ENCODE data around the gene CHCHD3. TPM values are rescaled to one million over a fixed set of nuclear protein-coding genes. Genes with fewer than 3 reads are reported as not detected.

Gene CHCHD3
- total RNA-seq, 1 donor from 2014 or later: 142 TPM

- no peaks in the 10 kb centered on the region for H3K36me3 ChIP-seq
- TF ChIP-seq EZH2phosphoT487 (IDR thresholded peaks at IDR 0.05): no peak
- no peak for TF ChIP-seq CTCF (IDR thresholded peaks at IDR 0.05)
- TF ChIP-seq EZH2 (IDR thresholded peaks at IDR 0.05): no peak
- H3K27ac Mint-ChIP-seq: no peak overlapping the region
- no peaks in the 10 kb centered on the region for H3K9me3 Mint-ChIP-seq
- H3K4me3 Mint-ChIP-seq: no peak overlapping the region
- H3K27me3 ChIP-seq: no peaks in the 10 kb centered on the region
- H3F3A ChIP-seq (ENCODE audit: low read depth): peaks cover 12% of the 10 kb centered on the region
- DNase-seq (ENCODE audit: low spot score): no peak
- H3K36me3 Mint-ChIP-seq: no peaks in the 10 kb centered on the region
- H3K9me3 ChIP-seq (ENCODE audit: low read depth): no peaks in the 10 kb centered on the region
- no peak overlapping the region for H3K27ac ChIP-seq
- no peak overlapping the region for H2AFZ ChIP-seq (replicated peaks)
- H3K4me2 ChIP-seq: no peak overlapping the region
- no peaks in the 10 kb centered on the region for H3K27me3 Mint-ChIP-seq (ENCODE audit: insufficient read depth, low read depth)
- H3K9ac ChIP-seq: no peak overlapping the region
- H3K4me1 ChIP-seq: peaks cover 39% of the 10 kb centered on the region
- no peak overlapping the region for H3K4me3 ChIP-seq
- H3K79me2 ChIP-seq (ENCODE audit: low read depth): peaks cover 75% of the 10 kb centered on the region
- no peaks in the 10 kb centered on the region for H4K20me1 ChIP-seq (ENCODE audit: low read depth)
- H3K4me1 Mint-ChIP-seq: peaks cover 16% of the 10 kb centered on the region
Measured at GRCh38 chr7:132966754-132967469, 115.0 kb downstream of the CHCHD3 start.

DNA sequence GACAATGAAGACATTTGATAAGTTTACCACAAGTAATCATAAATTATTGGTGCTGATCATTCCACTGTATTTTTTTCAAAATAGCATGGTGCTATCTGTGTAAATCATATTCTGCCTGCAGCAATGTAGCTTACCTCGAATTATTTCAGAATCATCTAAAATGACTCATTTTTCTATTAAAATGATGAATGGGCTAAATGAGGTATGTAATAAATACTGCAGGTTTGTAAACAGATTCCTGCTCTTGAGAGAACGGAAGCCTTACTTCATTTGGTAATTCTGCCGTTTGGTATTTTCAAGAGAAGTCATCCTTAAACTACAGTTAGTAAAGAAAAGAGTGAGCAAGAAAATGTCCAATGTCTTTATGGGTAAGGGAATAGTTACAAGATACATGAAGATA is 115.9 kb downstream of the CHCHD3 start:
- DNase-seq (ENCODE audit: low spot score): no peak
- H3K4me1 ChIP-seq: peaks cover 43% of the 10 kb centered on the region
- no peak overlapping the region for H3K4me2 ChIP-seq
- Mint-ChIP-seq H3K9me3 (no peaks in the 10 kb centered on the region), H3K27me3 (ENCODE audit: insufficient read depth, low read depth) (no peaks in the 10 kb centered on the region), H3K4me1 (peaks cover 14% of the 10 kb centered on the region), H3K4me3 (no peak overlapping the region), H3K36me3 (no peaks in the 10 kb centered on the region), H3K27ac (no peak overlapping the region)
- H3K79me2 ChIP-seq (ENCODE audit: low read depth): peaks cover 85% of the 10 kb centered on the region
- no peak overlapping the region for H3K27ac ChIP-seq
- no peaks in the 10 kb centered on the region for H3K27me3 ChIP-seq
- H3K36me3 ChIP-seq: no peaks in the 10 kb centered on the region
- H3K9me3 ChIP-seq (ENCODE audit: low read depth): no peaks in the 10 kb centered on the region
- peaks cover 12% of the 10 kb centered on the region for H3F3A ChIP-seq (ENCODE audit: low read depth)
- no peak overlapping the region for H3K9ac ChIP-seq
- TF ChIP-seq EZH2 (IDR thresholded peaks at IDR 0.05) (no peak), EZH2phosphoT487 (IDR thresholded peaks at IDR 0.05) (no peak), CTCF (IDR thresholded peaks at IDR 0.05) (no peak)
- H4K20me1 ChIP-seq (ENCODE audit: low read depth): no peaks in the 10 kb centered on the region
- no peak overlapping the region for H3K4me3 ChIP-seq
- no peak overlapping the region for H2AFZ ChIP-seq (replicated peaks)

DNA sequence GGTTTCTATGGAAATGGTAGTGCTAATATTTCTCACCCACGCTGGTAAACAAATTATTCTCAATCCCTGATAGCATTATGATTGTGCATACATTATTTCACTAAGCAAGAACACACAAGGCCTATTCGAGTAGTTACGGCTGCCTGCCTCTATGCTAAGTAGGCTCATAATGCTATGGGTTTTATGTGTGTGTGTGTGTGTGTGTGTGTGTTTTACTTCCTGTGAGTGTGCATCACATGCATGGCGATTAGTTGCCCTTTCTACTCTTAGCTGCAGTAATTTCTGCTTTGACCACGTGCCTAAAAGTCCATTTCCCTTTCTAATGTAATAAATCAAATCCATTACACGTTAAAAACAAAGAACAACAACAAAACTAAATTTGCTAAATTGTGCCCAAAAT is 117.0 kb downstream of the CHCHD3 start:
- no peaks in the 10 kb centered on the region for H3K36me3 ChIP-seq
- H3K27me3 Mint-ChIP-seq (ENCODE audit: insufficient read depth, low read depth): no peaks in the 10 kb centered on the region
- H3K36me3 Mint-ChIP-seq: no peaks in the 10 kb centered on the region
- no peak overlapping the region for H3K4me2 ChIP-seq
- H3K27me3 ChIP-seq: no peaks in the 10 kb centered on the region
- DNase-seq (ENCODE audit: low spot score): no peak
- no peak overlapping the region for H3K27ac ChIP-seq
- H3K27ac Mint-ChIP-seq: peak overlapping the region; percentile 12
- TF ChIP-seq EZH2phosphoT487 (IDR thresholded peaks at IDR 0.05) (no peak), EZH2 (IDR thresholded peaks at IDR 0.05) (no peak), CTCF (IDR thresholded peaks at IDR 0.05) (no peak)
- no peak overlapping the region for H3K9ac ChIP-seq
- peaks cover 12% of the 10 kb centered on the region for H3F3A ChIP-seq (ENCODE audit: low read depth)
- no peak overlapping the region for H3K4me3 ChIP-seq
- no peak overlapping the region for H3K4me3 Mint-ChIP-seq
- peaks cover 37% of the 10 kb centered on the region for H3K4me1 ChIP-seq
- H3K9me3 Mint-ChIP-seq: no peaks in the 10 kb centered on the region
- peaks cover 14% of the 10 kb centered on the region for H3K4me1 Mint-ChIP-seq
- H4K20me1 ChIP-seq (ENCODE audit: low read depth): no peaks in the 10 kb centered on the region
- peaks cover 89% of the 10 kb centered on the region for H3K79me2 ChIP-seq (ENCODE audit: low read depth)
- no peak overlapping the region for H2AFZ ChIP-seq (replicated peaks)
- H3K9me3 ChIP-seq (ENCODE audit: low read depth): no peaks in the 10 kb centered on the region
